K562 (cell line): ENCODE measurements around the gene BTRC. TPM values are rescaled to one million over a fixed set of nuclear protein-coding genes. Genes with fewer than 3 reads are reported as not detected.
A peak's percentile ranks its signal among the peaks of the same experiment; 100 is the strongest.

Source experiments
- ATAC-seq: fragments of 200-7000 bp; cut with Tn5 transposase; 3 replicates; pipeline ENCODE4 v1.9.1; 2020; ENCODE audit warnings: moderate library complexity
- BruUV-seq: library from RNA; stranded (reverse); fragments of 400-500 nt; replicated peaks from 2 replicates; lab custom pipeline; 2021; lab: Mats Ljungman, UMichigan
- CTCF ChIA-PET: fragments of 300-600 bp; formaldehyde crosslinking; extraction: SDS; loops from one replicate; lab custom pipeline; 2021; ENCODE audit warnings: low intra/inter-chr PET ratio; lab: Yijun Ruan, JAX
- POLR2A ChIA-PET: fragments of 300-600, 350-650 bp; sonication (Branson Sonifier 250); formaldehyde crosslinking; extraction: SDS; loops from one replicate; lab custom pipeline; 2021; ENCODE audit warnings: antibody characterized with exemption, inconsistent platforms; lab: Yijun Ruan, JAX
- DNase-seq, 4 experiments: peaks; one replicate each; pipeline versions ENCODE4 v3.0.0 to v3.0.0-alpha.2; 2011 to 2018; ENCODE audit warnings: low spot score in 3 of 4, mixed read lengths in 3 of 4; ENCODE audit errors: extremely low read depth in 1 of 4
- FAIRE-seq: peaks from 2 replicates; lab custom pipeline; 2011; peaks lifted over from hg19 to GRCh38; lab: Jason Lieb, UNC
- H2AFZ ChIP-seq: 2 replicates; pipeline ENCODE4 v1.6.0; 2011; ENCODE audit warnings: low read depth, low read length, control low read depth, inconsistent platforms
- H3K27ac ChIP-seq: fragments of 200-600 bp; 3 replicates; pipeline ENCODE4 v1.8.0; 2011; ENCODE audit warnings: low read depth, mild to moderate bottlenecking, control low read depth, inconsistent platforms, low read length, moderate library complexity, mixed read lengths; ENCODE audit errors: extremely low read depth
- H3K27me3 ChIP-seq, 2 experiments: fragments of 300-600 bp in 1 of 2; 2 replicates in 1 of 2; 3 replicates in 1 of 2; pipeline versions ENCODE4 v1.6.0 to v1.8.0; 2011; ENCODE audit warnings: inconsistent platforms in 2 of 2, low read length in 2 of 2, mild to moderate bottlenecking in 1 of 2, mixed read lengths in 1 of 2, moderate library complexity in 1 of 2; ENCODE audit not compliant: control insufficient read depth in 2 of 2, insufficient read depth in 2 of 2
- H3K36me3 ChIP-seq: fragments of 300-600 bp; 3 replicates; pipeline ENCODE4 v1.8.0; 2011; ENCODE audit warnings: mild to moderate bottlenecking, low read length, inconsistent platforms; ENCODE audit not compliant: control insufficient read depth, insufficient read depth
- H3K4me1 ChIP-seq, 2 experiments: fragments of 200-600 bp in 1 of 2; replicated peaks in 1 of 2; 2 replicates in 1 of 2; 3 replicates in 1 of 2; pipeline versions ENCODE4 v1.5.1 to v1.8.0; 2011; ENCODE audit warnings: inconsistent platforms in 2 of 2, low read length in 2 of 2, mild to moderate bottlenecking in 1 of 2, mixed read lengths in 1 of 2, moderate library complexity in 1 of 2; ENCODE audit not compliant: control insufficient read depth in 2 of 2, insufficient read depth in 2 of 2
- H3K4me2 ChIP-seq: 2 replicates; pipeline ENCODE4 v1.6.1; 2011; ENCODE audit warnings: low read length, control low read depth, inconsistent platforms, mixed read lengths; ENCODE audit not compliant: insufficient read depth
- H3K4me3 ChIP-seq: fragments of 200-600 bp; sonication (generic), shearing (Covaris generic); 2 replicates; pipeline ENCODE4 v1.5.1; 2016; ENCODE audit warnings: control low read depth, inconsistent platforms
- H3K79me2 ChIP-seq: fragments of 200-600 bp; 3 replicates; pipeline ENCODE4 v1.8.0; 2011; ENCODE audit warnings: low read length, inconsistent platforms; ENCODE audit not compliant: control insufficient read depth, insufficient read depth
- H3K9ac ChIP-seq, 2 experiments: 2 replicates each; pipeline versions ENCODE4 v1.6.0 to v1.6.1; 2011; ENCODE audit warnings: low read depth in 2 of 2, low read length in 2 of 2, control low read depth in 1 of 2, inconsistent platforms in 1 of 2, mild to moderate bottlenecking in 1 of 2, mixed read lengths in 1 of 2; ENCODE audit not compliant: insufficient read depth in 1 of 2
- H3K9me1 ChIP-seq: one replicate; pipeline ENCODE4 v1.6.0; 2011; ENCODE audit warnings: inconsistent platforms, mild to moderate bottlenecking, low read length, moderate library complexity; ENCODE audit not compliant: control insufficient read depth, insufficient read depth
- H3K9me3 ChIP-seq: replicated peaks from 2 replicates; pipeline ENCODE4 v1.5.1; 2011; ENCODE audit warnings: low read depth, low read length, inconsistent platforms; ENCODE audit not compliant: control insufficient read depth, insufficient read depth
- H4K20me1 ChIP-seq: replicated peaks from 2 replicates; pipeline ENCODE4 v1.6.1; 2011; ENCODE audit warnings: low read length, inconsistent platforms, mixed read lengths; ENCODE audit not compliant: control insufficient read depth, insufficient read depth
- BCOR ChIP-seq: fragments of 450-650 bp; IDR thresholded peaks from 2 replicates; pipeline ENCODE4 v1.6.1; 2016
- CBFA2T3 ChIP-seq: fragments of 450-650 bp; IDR thresholded peaks from 2 replicates; pipeline ENCODE4 v1.6.1; 2017
- CCAR2 ChIP-seq: fragments of 200-400 bp; formaldehyde crosslinking; IDR thresholded peaks from 2 replicates; pipeline ENCODE4 v1.6.1; 2017; ENCODE audit warnings: mild to moderate bottlenecking, low read depth, low read length
- FOSL1 ChIP-seq: fragments of 200-800 bp; sonication (Bioruptor generic); conservative IDR thresholded peaks from 2 replicates; pipeline ENCODE4 v1.6.1; 2016; ENCODE audit warnings: missing genetic modification characterization, missing compliant biosample characterization
- FOXJ3 ChIP-seq: sonication (generic); formaldehyde crosslinking; IDR thresholded peaks from 2 replicates; pipeline ENCODE4 v1.4.0; 2020; ENCODE audit warnings: mild to moderate bottlenecking, missing genetic modification reagents
- GATAD2B ChIP-seq: fragments of 450-650 bp; IDR thresholded peaks from 2 replicates; pipeline ENCODE4 v1.6.1; 2017; ENCODE audit warnings: mild to moderate bottlenecking, borderline replicate concordance
- HNRNPH1 ChIP-seq: fragments of 200-400 bp; formaldehyde crosslinking; optimal IDR thresholded peaks from 2 replicates; pipeline ENCODE3; 2017; ENCODE audit warnings: low read depth, mild to moderate bottlenecking, low read length, moderate library complexity
- HNRNPLL ChIP-seq: fragments of 200-400 bp; formaldehyde crosslinking; IDR thresholded peaks from 2 replicates; pipeline ENCODE4 v1.6.1; 2017; ENCODE audit warnings: low read length, low read depth, mild to moderate bottlenecking; ENCODE audit not compliant: poor library complexity, severe bottlenecking
- KAT2B ChIP-seq: IDR thresholded peaks from one replicate; pipeline ENCODE4 v1.6.1; 2012; ENCODE audit warnings: low read depth, mild to moderate bottlenecking, control low read depth, inconsistent platforms, low read length, moderate library complexity
- MEIS2 ChIP-seq: fragments of 450-650 bp; IDR thresholded peaks from 2 replicates; pipeline ENCODE4 v1.6.1; 2014; ENCODE audit warnings: mild to moderate bottlenecking; ENCODE audit not compliant: partially characterized antibody
- NFIC ChIP-seq: fragments of 450-650 bp; IDR thresholded peaks from 2 replicates; pipeline ENCODE4 v1.6.1; 2017; ENCODE audit warnings: mild to moderate bottlenecking, inconsistent platforms
- NFIX ChIP-seq: fragments of 250-450 bp; sonication (Bioruptor Pico); IDR thresholded peaks from 2 replicates; pipeline ENCODE4 v1.4.0; 2020; ENCODE audit warnings: low read depth, mild to moderate bottlenecking, moderate library complexity
- PYGO2 ChIP-seq: fragments of 450-650 bp; IDR thresholded peaks from 2 replicates; pipeline ENCODE4 v1.6.1; 2016; ENCODE audit warnings: mild to moderate bottlenecking, missing genetic modification characterization, moderate library complexity, missing compliant biosample characterization
- RAD21 ChIP-seq, 2 experiments: fragments of 250-450 bp in 1 of 2; fragments of 450-650 bp in 1 of 2; sonication (Bioruptor Pico) in 1 of 2; formaldehyde crosslinking in 1 of 2; IDR thresholded peaks in 1 of 2; conservative IDR thresholded peaks in 1 of 2; 2 replicates each; pipeline versions ENCODE4 v1.4.0 to v1.8.0; 2020 to 2022; ENCODE audit warnings: mild to moderate bottlenecking in 2 of 2, moderate library complexity in 1 of 2
- RBFOX2 ChIP-seq: fragments of 200-400 bp; formaldehyde crosslinking; IDR thresholded peaks from 2 replicates; pipeline ENCODE4 v1.6.1; 2017; ENCODE audit warnings: low read depth, mild to moderate bottlenecking, low read length, moderate library complexity
- SAFB2 ChIP-seq: fragments of 200-400 bp; formaldehyde crosslinking; IDR thresholded peaks from 2 replicates; pipeline ENCODE4 v1.6.1; 2018; ENCODE audit warnings: borderline replicate concordance, low read length, low read depth, moderate library complexity; ENCODE audit not compliant: severe bottlenecking
- SLC30A9 ChIP-seq: fragments of 250-450 bp; sonication (Bioruptor Pico); IDR thresholded peaks from 2 replicates; pipeline ENCODE4 v1.8.0; 2022; ENCODE audit warnings: mild to moderate bottlenecking, moderate library complexity
- SMAD1 ChIP-seq: fragments of 150-350 bp; IDR thresholded peaks from 2 replicates; pipeline ENCODE4 v1.6.1; 2014; ENCODE audit warnings: low read length, low read depth; ENCODE audit not compliant: partially characterized antibody
- SMARCA4 ChIP-seq: fragments of 450-650 bp; IDR thresholded peaks from 2 replicates; pipeline ENCODE4 v1.6.1; 2016
- TARDBP ChIP-seq: fragments of 450-650 bp; IDR thresholded peaks from 2 replicates; pipeline ENCODE4 v1.6.1; 2016
- TEAD4 ChIP-seq, 2 experiments: sonication (generic) in 1 of 2; formaldehyde crosslinking in 1 of 2; IDR thresholded peaks; 2 replicates each; pipeline versions ENCODE4 v1.6.1 to v1.8.0; 2012 to 2022; ENCODE audit warnings: borderline replicate concordance in 1 of 2, inconsistent platforms in 1 of 2, low read length in 1 of 2, mild to moderate bottlenecking in 1 of 2, missing genetic modification reagents in 1 of 2
- ZNF316 ChIP-seq: fragments of 450-650 bp; IDR thresholded peaks from 2 replicates; pipeline ENCODE4 v1.6.1; 2016
- ZNF707 ChIP-seq: fragments of 250-450 bp; sonication (Bioruptor Pico); conservative IDR thresholded peaks from 2 replicates; pipeline ENCODE4 v1.8.0; 2022; ENCODE audit warnings: inconsistent platforms, mild to moderate bottlenecking, moderate library complexity
- in situ Hi-C: fragments of 300-500 bp; cut with MboI; formaldehyde crosslinking; loops from 4 replicates; pipeline ENCODE4 v1.15.0; 2018; ENCODE audit warnings: inconsistent platforms, mixed read lengths
- intact Hi-C: fragments of 100-400 bp; cut with micrococcal nuclease; formaldehyde crosslinking; loops from 2 replicates; pipeline ENCODE4 v1.14.2; 2022
- polyA plus RNA-seq, 8 experiments: library from polyadenylated mRNA; depleted of rRNA in 4 of 8; stranded (reverse) in 5 of 8; unstranded in 3 of 8; fragments of >200 nt; fragmentation: Nextera tagmentation in 2 of 8; fragmentation: Illumina TruSeq in 1 of 8; extraction: Ambion mirVana in 2 of 8; extraction: Trizol in 1 of 8; gene quantifications; 2 replicates each; pipeline versions ENCODE4 v1.2.1 to v1.2.3, GENCODE V29; 2011 to 2014; ENCODE audit warnings: inconsistent platforms in 1 of 8, missing spikeins in 1 of 8
- total RNA-seq, 7 experiments: library from RNA; depleted of rRNA in 6 of 7; stranded (reverse); fragments of >200 nt in 6 of 7; fragmentation: Illumina TruSeq in 2 of 7; extraction: Trizol in 2 of 7; gene quantifications; 2 replicates each; pipeline versions ENCODE4 v1.2.1 to v1.2.3, GENCODE V29; 2011 to 2021; ENCODE audit warnings: low replicate concordance in 1 of 7
- TF ChIP-seq, protein P1 (sequence below): fragments of 450-650 bp; IDR thresholded peaks from 2 replicates; pipeline ENCODE4 v1.6.1; 2016
- TF ChIP-seq, protein P2 (sequence below): fragments of 450-650 bp; IDR thresholded peaks from 2 replicates; pipeline ENCODE4 v1.6.1; 2017; ENCODE audit warnings: mild to moderate bottlenecking, moderate library complexity

Gene BTRC
- total and polyA plus RNA-seq, 9 of the 15 experiments (the other 6 are each of a cell fraction or from before 2014, with no cell fraction given) = 1.6 to 15.4 (median 7.0) TPM

DNA sequence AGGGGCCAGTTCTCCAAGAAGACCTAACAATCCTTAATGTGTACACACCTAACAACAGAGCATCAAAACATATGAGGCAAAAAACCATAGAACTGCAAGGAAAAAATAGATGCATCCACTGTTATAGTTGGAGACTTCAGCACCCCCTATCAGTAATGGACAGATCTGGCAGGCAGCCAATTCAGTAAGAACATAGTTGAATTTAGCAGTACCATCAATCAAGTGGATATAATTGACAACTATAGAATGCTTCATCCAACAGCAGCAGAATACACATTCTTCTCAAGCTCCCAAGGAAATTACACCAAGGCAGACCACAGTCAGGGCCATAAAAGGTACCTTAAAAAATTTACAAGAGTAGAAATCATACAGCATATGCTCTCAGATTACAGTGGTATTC is 191.9 kb downstream of the BTRC start:
- no peaks in the 10 kb centered on the region for H3K9me1 ChIP-seq
- H3K27ac ChIP-seq = no peak overlapping the region
- ChIA-PET POLR2A (interaction anchor here (0.5 to 1.4 kb wide), 2 partner anchors 10 to 587 kb away, joined by 3 to 5 read pairs; partner anchors contain the start of gene PPRC1), CTCF (no interaction called here)
- H3K4me2 ChIP-seq = no peak overlapping the region
- H3K9me3 ChIP-seq = no peaks in the 10 kb centered on the region
- peak; percentile 77 for FAIRE-seq
- no peaks in the 10 kb centered on the region for H4K20me1 ChIP-seq
- intact Hi-C loops (no loop called here), in situ Hi-C loops (no loop called here)
- no TSS peak for BruUV-seq
- H3K4me3 ChIP-seq = no peak overlapping the region
- ATAC-seq = peak; percentile 67
- peak; percentile 25 to 75 (median 40) for DNase-seq
- no peaks in the 10 kb centered on the region for H3K79me2 ChIP-seq
- H2AFZ ChIP-seq = no peak overlapping the region
- 0 out of 3 replicates have a peak, but pooled peaks cover 2% of the 10 kb centered on the region for H3K36me3 ChIP-seq
- no peaks in the 10 kb centered on the region for H3K27me3 ChIP-seq
- H3K4me1 ChIP-seq = peaks cover 0 to 6% of the 10 kb centered on the region in 2 experiments; a peak in 3 of 5 replicates
- H3K9ac ChIP-seq = no peak overlapping the region
- TF ChIP-seq SAFB2 (no peak), KAT2B (no peak), RBFOX2 (no peak), BCOR (no peak), TEAD4 (IDR thresholded peaks at IDR 0.05; ENCODE audit: low read length) (no peak), TEAD4 (CRISPR knock-in tag; IDR thresholded peaks at IDR 0.05; ENCODE audit: borderline replicate concordance) (no peak), ZNF707 (CRISPR knock-in tag) (no peak), SMAD1 (peak; percentile 93), CCAR2 (no peak), NFIC (peak; percentile 99), MEIS2 (peak; percentile 92), GATAD2B (no peak), SMARCA4 (peak; percentile 26; the same call in 1 of the 2 replicates), ZNF316 (no peak), RAD21 (CRISPR knock-in tag; conservative IDR thresholded peaks at IDR 0.05 in 1 of 2, IDR thresholded peaks at IDR 0.05 in 1 of 2) (peak in 1 of 2 experiments; percentile 35; a peak in 1 of 4 replicates), FOXJ3 (CRISPR knock-in tag) (no peak), NFIX (CRISPR knock-in tag) (peak; percentile 90), TARDBP (no peak), CBFA2T3 (0 out of 2 replicates have a peak, but pooled peaks have one; percentile 2), PYGO2 (no peak), HNRNPH1 (no peak), SLC30A9 (CRISPR knock-in tag) (no peak), HNRNPLL (no peak), FOSL1 (no peak)
- TF ChIP-seq, protein P1, sequence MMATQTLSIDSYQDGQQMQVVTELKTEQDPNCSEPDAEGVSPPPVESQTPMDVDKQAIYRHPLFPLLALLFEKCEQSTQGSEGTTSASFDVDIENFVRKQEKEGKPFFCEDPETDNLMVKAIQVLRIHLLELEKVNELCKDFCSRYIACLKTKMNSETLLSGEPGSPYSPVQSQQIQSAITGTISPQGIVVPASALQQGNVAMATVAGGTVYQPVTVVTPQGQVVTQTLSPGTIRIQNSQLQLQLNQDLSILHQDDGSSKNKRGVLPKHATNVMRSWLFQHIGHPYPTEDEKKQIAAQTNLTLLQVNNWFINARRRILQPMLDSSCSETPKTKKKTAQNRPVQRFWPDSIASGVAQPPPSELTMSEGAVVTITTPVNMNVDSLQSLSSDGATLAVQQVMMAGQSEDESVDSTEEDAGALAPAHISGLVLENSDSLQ = peak; percentile 68
- TF ChIP-seq, protein P2, sequence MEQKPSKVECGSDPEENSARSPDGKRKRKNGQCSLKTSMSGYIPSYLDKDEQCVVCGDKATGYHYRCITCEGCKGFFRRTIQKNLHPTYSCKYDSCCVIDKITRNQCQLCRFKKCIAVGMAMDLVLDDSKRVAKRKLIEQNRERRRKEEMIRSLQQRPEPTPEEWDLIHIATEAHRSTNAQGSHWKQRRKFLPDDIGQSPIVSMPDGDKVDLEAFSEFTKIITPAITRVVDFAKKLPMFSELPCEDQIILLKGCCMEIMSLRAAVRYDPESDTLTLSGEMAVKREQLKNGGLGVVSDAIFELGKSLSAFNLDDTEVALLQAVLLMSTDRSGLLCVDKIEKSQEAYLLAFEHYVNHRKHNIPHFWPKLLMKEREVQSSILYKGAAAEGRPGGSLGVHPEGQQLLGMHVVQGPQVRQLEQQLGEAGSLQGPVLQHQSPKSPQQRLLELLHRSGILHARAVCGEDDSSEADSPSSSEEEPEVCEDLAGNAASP = no peak
